Hematopoietic multipotent progenitor cell treated with erythropoietin and hydrocortisone succinate and interleukin-3 and kit ligand, for 4 days (in vitro differentiated cells): ENCODE results near the gene LCE5A.
"Not testable (repeated sequence)": the region's sequence is repeated elsewhere in the genome, so short reads cannot be mapped to it uniquely, and the experiment has no call there.

Experiments used
- DNase-seq: peaks from one replicate; pipeline ENCODE4 v3.0.0-alpha.2; 2015

Gene LCE5A

GRCh38 chr1:152517237-152517811 is 6.7 kb downstream of the LCE5A start:
- DNase-seq, result no peak

- DNase-seq, result peak; percentile 73
These were observed 9.2 kb downstream of the LCE5A start for GRCh38 chr1:152519851-152520250.

GRCh38 chr1:152520561-152521090 is 10.0 kb downstream of the LCE5A start:
- DNase-seq, result no peak

- no peak for DNase-seq
These were observed 14.6 kb downstream of the LCE5A start for GRCh38 chr1:152525080-152525641.

- DNase-seq, result peak; percentile 71
These were observed 22.8 kb downstream of the LCE5A start for GRCh38 chr1:152533327-152533938.

GRCh38 chr1:152535774-152536173 is 25.2 kb downstream of the LCE5A start:
- no peak for DNase-seq

GRCh38 chr1:152537496-152537895 is 26.9 kb downstream of the LCE5A start:
- no peak for DNase-seq

GRCh38 chr1:152539901-152540300 is 29.3 kb downstream of the LCE5A start:
- DNase-seq, result no peak

GRCh38 chr1:152543820-152544219 is 33.2 kb downstream of the LCE5A start:
- peak; percentile 45 for DNase-seq

- DNase-seq, result peak; percentile 5
These were observed 36.1 kb downstream of the LCE5A start for GRCh38 chr1:152546704-152547103.

GRCh38 chr1:152548358-152548757 is 37.8 kb downstream of the LCE5A start:
- DNase-seq, result not testable (repeated sequence)
